T-helper 22 cell (primary cell): ENCODE results near the gene IDE.

Experiments used
- DNase-seq: peaks from one replicate; pipeline ENCODE4 v3.0.0-alpha.2; 2020; ENCODE audit warnings: low read depth

Gene IDE

GRCh38 chr10:92567952-92568600 is 5.8 kb downstream of the IDE start:
- no peak for DNase-seq

GRCh38 chr10:92562424-92562823 is 11.5 kb downstream of the IDE start:
- DNase-seq, result no peak

GRCh38 chr10:92559046-92559445 is 14.8 kb downstream of the IDE start:
- DNase-seq, result no peak

GRCh38 chr10:92553959-92554358 is 19.9 kb downstream of the IDE start:
- DNase-seq, result no peak

GRCh38 chr10:92552310-92552709 is 21.6 kb downstream of the IDE start:
- DNase-seq, result no peak

GRCh38 chr10:92550924-92551323 is 23.0 kb downstream of the IDE start:
- DNase-seq, result no peak

GRCh38 chr10:92547676-92548075 is 26.2 kb downstream of the IDE start:
- no peak for DNase-seq

GRCh38 chr10:92545556-92545955 is 28.3 kb downstream of the IDE start:
- DNase-seq, result no peak

GRCh38 chr10:92544296-92544695 is 29.6 kb downstream of the IDE start:
- DNase-seq, result no peak

- no peak for DNase-seq
Measured at GRCh38 chr10:92542458-92542857, 31.4 kb downstream of the IDE start.

GRCh38 chr10:92541583-92541982 is 32.3 kb downstream of the IDE start:
- DNase-seq, result no peak

GRCh38 chr10:92538231-92538958 is 35.5 kb downstream of the IDE start:
- DNase-seq, result no peak

- no peak for DNase-seq
Measured at GRCh38 chr10:92530891-92531535, 42.9 kb downstream of the IDE start.

- no peak for DNase-seq
Measured at GRCh38 chr10:92530421-92530820, 43.5 kb downstream of the IDE start.

GRCh38 chr10:92527716-92528115 is 46.2 kb downstream of the IDE start:
- DNase-seq, result no peak

GRCh38 chr10:92523639-92524038 is 50.3 kb downstream of the IDE start:
- no peak for DNase-seq

GRCh38 chr10:92517034-92517655 is 56.7 kb downstream of the IDE start:
- peak; percentile 32 for DNase-seq

- DNase-seq, result no peak
Measured at GRCh38 chr10:92508866-92509265, 65.0 kb downstream of the IDE start.

GRCh38 chr10:92506336-92506735 is 67.6 kb downstream of the IDE start:
- DNase-seq, result no peak

- no peak for DNase-seq
Measured at GRCh38 chr10:92505044-92505443, 68.8 kb downstream of the IDE start.

GRCh38 chr10:92502296-92502808 is 71.5 kb downstream of the IDE start:
- DNase-seq, result no peak

GRCh38 chr10:92493362-92493761 is 80.5 kb downstream of the IDE start:
- no peak for DNase-seq
